ENCODE data around the gene CCDC57.

GRCh38 chr17:82092995-82093751 lies 119.5 kb downstream of the CCDC57 start:
- TF ChIP-seq EZH2 (IDR thresholded peaks at IDR 0.05) (no peak), CTCF (IDR thresholded peaks at IDR 0.05) (no peak)
